Right forelimb (tissue), 1 donor: ENCODE results near the gene NTRK2.

Experiments used
- DNase-seq: peaks from one replicate; pipeline ENCODE4 v3.0.0-alpha.2; 2018

The NTRK2 gene

DNA sequence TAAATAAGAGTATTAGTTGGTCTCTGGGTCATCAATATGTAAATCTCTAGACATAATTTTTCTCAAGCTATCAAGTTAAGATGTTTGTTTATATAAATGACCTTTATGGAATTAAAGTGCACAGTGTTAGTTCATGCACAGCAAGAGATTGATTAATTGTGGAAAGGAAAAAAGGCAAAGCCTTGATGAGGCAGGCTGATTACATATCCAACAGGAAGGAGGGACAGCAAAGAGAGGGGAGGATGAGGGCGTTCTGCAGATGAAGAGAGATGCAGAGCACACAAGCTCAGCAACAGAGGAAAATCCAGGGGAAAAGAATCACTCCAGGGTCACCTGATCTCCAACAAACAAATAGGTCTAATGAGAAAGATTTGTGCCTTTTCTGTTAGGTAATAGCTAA is 16.5 kb downstream of the NTRK2 start:
- DNase-seq, result no peak

DNA sequence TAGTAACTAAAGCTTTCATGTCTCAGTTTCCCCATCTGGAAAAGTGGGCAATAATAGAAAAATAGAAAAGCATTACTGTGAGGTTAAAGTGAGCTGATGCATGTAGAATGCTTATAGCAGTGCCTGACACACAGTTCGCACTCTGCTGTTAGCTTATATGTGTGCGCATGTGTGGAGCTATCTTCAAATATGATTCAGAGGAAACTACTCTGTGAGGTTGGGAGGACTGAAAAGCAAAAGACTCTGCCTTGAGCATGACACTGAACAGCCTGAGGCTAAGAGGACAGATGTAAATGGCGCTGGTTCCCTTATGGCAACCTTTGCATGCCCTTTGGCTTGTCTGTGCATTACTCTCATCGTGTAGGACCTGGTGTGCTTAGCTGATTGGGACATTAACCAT is 19.4 kb downstream of the NTRK2 start:
- no peak for DNase-seq

DNA sequence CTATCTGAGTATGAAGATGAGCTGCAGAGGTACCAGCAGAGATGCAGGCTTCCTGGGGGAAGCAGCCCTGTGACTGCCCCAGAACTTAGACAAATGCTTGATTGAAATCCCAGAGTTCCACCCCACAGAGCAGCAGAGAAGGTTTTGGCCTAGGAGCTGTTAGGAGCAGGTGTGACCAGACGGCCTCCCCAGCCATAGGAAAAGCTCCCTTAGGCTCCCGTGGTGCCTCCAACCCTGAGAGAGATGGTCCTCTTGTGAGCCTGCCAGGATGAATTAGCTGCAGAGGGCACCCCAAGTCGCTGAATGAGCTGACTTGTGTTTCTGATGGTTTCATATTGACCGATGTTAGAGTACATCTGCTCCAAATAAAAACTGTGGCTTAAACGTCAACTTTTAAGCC is 22.1 kb downstream of the NTRK2 start:
- no peak for DNase-seq

DNA sequence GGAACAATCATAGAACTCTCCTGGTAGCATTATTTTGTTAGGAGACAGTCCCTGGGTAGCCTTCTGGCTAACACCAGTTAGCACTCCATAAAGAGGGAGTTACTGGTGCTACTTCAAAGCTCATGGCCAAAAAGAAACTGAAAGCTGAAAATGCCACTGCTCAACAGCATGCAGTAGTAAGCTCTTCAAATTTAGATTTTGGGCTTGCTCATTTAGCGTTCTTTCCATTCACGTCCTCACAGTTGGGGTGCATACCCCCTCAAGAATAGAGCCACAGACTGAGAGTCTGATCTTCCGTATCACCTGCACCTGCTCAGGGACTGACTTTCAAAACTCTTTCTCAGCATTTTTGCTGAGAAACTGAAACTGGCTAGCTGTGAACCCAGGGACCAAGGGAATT is 24.7 kb downstream of the NTRK2 start:
- no peak for DNase-seq

DNA sequence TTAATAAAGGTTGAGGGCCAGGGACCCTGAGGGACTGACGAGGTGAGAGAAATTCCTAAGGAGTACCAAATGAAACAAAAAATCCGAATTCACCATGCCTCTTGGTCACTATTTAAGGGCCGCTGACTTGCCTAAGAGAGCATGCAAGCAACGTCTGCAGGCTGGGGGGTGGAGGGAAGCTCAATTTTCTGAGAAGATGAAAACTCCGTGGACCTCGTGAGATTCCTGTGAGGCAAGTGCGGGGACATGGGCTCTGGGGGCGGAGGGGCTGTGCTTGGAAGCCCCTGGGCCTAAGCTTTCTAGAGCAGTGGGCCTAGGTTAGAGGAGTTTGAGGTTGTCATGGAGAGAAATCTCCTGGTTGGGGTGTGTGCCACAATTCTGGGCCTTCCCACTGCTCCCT is 27.5 kb downstream of the NTRK2 start:
- DNase-seq, result no peak

DNA sequence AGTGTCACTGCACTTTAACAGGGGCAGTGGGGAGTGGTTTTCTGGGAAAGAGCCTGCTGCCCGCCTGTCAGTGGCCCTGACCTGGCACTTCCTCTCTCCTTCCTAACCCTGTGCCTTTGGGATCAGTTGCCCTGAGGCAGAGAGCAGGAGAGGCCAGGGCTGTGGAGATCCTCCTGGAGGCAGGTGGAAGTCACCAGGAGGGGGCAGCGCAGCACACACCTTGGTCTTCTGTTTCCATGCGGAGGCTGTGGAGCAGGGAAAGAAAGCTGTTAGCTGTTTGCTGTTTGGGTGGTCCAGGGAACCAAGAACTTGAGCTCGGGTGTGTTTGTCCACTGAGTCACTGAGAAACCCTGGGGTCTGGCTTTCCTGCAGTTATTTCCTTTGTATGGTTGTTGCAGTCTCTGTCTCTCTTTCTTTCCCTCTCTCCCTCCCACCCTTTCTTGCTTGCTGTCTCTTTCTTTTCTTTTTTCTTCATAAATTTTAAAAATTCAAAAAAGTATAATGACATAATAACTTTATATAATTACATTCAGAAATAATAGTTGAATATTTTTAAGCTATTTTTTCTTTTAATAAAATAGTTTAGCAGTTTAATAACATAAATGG is 28.1 kb downstream of the NTRK2 start:
- DNase-seq, result peak; percentile 65

DNA sequence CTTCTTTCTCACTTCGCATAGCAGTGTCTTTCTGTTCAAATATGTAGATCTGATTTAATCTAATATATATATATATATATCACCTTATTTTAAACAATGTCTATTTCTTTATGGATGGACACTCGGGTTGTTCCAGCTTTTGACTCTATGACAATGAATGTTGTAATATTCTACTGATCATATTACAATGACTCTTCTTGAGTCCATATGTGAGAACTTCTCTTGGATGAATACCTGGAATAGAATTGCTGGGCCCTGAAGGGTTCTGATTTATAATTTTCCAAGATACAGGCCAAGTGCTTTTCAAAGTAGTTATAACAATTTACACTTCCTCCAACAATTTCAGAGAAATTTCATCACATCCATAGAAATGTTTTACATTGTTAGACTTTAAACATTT is 28.8 kb downstream of the NTRK2 start:
- no peak for DNase-seq

DNA sequence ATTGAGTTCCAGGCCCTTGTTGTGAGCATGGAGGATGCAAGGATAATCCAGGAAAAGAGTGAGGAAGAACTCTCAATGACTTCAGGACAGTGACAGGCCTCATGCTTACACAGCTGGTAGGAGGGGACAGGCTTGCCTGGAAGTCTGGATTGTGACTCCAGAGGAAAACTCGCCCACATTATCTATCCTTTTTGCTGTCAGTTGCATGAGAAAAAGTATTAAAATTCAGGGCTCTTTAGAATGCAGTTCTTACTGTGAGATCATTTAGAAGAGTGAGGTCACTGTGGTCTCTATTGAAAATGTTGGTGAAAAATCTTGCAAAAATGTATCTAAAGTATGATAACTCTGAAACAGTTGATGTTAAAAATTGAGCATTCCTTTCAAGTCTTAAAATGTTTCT is 30.5 kb downstream of the NTRK2 start:
- no peak for DNase-seq

DNA sequence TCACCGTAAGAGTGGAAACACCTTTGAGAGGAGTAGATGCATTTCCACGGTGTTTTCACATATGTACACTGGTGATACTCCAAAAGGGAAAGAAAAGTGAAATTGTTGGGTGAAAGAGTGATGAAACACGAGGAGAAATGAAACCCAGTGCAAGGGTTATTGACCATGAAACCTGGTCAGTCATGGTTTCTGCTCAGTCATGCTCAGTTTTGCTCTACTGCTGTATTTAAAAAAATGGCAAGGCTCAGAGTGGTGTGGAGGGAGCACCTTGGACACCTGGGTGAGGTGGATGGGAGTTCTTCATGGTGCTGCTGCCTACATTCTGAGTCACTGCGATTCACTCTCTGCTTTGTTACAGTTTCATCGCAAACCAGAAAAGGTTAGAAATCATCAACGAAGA is 32.3 kb downstream of the NTRK2 start:
- DNase-seq, result no peak

DNA sequence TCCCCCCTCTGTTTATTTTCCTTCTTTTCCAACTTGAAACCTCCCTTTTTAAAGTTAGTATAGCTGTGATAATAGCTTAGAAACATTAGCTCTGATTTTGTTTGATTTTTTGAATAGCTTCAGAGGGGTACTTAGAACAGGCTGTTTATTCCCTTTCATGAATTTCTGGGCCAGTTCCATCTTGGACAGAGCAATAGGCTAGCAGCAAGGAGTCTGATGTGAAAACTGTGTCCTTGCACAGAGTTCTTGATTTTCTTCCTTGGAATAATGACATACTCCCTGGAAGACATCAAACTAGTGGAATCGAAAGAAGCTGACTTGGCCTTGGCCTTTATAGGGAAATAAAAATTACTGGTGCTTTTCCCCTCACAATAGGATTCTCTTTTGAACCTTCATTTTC is 32.9 kb downstream of the NTRK2 start:
- DNase-seq, result no peak

DNA sequence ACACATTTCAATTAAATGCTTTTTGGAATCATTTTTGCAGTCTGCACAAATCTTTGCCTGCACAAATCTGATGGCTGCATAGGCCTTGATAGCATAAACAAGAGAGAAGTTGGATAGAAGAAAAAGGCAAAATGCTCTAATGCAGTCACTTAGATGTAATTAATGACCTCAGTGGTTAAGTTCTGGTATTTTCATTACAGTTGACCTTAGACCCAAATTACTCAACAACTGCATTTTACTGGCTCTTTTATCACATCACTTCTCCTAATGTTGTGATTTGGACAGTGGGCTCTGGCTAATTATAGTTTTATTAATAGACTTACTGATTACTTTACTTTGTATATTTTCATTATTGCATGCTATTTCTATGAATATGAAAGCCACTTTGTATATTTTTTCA is 34.3 kb downstream of the NTRK2 start:
- no peak for DNase-seq

DNA sequence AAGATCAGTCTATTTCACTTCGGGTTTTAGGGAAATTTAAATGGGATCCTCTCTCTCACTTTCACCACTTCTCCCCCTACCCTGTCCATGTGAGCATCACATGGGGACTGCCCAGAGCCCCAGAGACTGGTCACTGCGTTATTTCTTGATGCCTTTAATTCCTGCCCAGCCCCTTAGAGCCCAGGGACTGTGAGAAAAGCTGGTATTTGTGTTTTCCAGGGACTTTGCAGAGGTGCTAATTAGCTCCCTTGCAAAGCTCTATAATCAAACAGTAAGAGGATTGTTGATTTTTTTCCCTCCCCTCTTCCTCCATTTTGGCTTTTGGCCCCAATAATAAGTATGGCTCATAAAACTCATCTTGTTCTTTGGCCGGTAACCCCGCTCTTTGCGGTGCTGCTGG is 35.6 kb downstream of the NTRK2 start:
- no peak for DNase-seq

DNA sequence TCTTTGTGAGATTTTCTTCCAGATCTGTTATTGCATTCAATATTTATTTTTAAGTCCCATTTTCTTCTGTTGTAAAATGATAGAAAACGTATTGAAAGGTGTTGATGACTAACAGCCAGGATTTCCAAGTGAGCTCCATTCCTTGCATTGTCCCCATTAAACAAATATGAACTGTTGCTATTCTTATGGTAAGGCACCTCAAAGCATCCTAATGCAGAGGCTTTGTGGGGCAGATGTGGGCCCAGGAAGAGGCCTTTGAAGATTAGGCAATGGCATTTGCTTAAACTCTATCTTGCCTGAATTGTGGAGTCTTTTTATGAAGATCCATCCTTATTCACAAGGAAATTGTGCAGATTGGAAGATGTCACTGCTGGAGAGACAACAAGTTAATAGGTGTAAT is 38.9 kb downstream of the NTRK2 start:
- no peak for DNase-seq

DNA sequence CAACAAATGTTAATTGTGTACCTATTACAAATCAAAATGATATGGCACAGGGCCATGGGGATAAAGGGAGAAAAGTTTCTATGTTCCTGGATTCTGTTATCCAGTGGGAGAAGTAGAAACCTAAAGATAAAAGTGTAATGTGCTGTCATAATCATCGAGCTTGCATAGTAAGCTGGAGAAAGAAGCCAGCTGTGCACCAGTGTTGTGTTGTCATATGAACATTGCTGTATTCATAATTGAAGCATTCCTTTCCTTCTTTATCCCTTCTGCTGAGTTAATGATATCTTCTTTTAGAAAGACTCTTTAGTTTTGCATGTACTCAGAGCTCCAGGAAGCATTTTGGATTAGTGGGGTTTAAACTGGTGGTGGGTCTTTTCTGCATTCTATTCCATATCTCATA is 39.5 kb downstream of the NTRK2 start:
- no peak for DNase-seq

DNA sequence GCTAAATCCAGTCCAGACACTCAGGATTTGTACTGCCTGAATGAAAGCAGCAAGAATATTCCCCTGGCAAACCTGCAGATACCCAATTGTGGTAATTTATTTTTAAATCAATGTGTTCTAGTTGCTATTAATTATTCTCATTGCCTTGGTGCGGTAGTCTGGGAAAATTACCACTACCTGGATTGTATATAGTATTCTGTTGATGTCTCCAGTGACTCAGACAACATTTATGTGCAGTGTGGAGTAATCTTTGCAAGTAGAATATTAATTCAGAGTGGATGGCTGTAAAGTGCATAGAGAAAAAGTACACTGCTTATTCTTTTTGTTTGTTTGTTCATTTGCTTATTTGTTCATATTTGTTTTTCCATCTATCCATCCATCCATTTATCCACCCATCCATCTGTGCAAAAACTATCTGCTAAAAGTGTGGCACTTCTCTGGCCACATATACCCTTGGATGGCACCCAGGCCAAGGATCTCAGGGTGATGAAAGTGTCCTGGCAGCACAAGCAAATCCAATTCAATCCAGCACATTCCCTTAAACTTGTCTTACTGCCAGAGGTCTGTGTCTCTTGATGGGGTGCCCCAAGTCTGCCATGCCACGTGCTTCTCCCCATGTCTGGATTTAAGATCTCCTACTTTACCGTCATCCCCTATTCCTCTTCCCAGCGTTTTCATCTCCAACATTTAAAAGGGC is 41.3 kb downstream of the NTRK2 start:
- no peak for DNase-seq

DNA sequence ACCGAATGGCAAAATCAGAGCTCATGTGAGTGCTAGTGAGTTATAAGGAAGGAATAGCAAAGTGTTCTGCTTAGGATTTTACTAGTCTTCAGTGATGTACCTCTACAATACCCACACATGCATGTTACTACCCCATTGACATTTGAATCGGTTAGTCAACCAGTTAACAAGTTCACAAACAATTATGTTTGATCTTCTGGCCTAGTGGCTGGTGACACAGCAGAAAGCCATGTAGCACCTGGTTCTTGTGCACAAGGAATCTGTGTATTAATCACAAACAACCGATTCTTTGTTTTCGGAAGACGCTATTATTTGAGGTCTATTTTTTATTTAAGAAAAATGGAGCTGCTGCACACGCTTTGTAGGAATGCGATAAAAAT is 41.9 kb downstream of the NTRK2 start:
- no peak for DNase-seq

DNA sequence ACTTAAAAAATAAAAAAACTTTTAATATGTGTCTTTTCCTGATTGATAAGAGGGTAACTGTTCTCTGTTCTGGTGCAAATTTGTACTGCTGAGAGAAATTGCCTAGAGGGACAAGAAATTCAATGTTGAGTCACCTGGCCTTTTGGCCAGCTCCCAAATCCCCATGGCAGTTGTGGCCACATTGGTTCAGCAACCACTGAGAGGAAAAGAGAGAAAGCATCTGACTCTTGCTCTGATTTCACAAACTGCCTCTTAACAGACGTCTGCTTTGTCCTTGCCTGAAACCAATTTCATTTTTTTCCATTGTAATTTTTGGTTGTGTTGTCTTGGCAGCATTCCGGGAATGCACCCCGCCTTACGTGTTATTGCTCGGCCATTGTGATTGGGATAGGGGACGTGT is 42.4 kb downstream of the NTRK2 start:
- DNase-seq, result no peak

DNA sequence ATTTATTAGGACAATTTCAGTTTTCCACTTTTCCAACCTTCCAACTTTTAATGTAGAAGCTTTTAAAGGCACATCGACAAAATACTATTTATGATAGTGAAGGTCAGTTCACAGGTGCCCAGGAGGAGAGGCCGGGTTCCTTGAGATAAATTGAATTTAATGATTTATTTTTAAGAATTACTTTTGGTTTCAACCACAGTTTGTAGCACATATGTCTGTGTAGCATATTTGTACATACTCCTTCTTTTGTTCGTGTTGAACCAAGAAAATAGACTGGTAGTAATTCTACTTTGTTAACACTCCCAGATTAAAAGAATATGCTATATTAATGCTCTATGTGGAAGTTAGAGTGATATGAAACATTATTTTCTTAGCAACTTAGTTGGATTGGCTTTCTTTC is 46.7 kb downstream of the NTRK2 start:
- DNase-seq, result no peak

DNA sequence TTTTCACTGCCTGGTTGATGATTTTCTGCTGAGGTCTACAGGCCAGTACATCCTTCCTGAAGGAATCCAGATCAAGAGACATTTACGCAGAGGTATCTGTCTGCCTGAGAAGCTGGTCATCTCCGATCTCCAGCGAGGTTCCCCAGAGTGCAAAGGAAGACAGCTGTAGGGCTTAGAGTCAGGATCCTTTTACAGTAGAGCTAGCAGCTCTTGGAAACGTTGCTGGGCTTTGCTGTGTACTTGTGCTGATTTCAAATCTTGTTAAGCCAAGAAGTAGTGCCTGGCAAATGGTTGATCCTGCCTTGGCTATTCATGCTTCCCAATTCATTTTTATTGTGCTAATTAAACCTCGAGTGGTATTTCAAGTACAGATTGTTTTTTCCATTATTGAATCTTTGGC is 48.9 kb downstream of the NTRK2 start:
- no peak for DNase-seq

DNA sequence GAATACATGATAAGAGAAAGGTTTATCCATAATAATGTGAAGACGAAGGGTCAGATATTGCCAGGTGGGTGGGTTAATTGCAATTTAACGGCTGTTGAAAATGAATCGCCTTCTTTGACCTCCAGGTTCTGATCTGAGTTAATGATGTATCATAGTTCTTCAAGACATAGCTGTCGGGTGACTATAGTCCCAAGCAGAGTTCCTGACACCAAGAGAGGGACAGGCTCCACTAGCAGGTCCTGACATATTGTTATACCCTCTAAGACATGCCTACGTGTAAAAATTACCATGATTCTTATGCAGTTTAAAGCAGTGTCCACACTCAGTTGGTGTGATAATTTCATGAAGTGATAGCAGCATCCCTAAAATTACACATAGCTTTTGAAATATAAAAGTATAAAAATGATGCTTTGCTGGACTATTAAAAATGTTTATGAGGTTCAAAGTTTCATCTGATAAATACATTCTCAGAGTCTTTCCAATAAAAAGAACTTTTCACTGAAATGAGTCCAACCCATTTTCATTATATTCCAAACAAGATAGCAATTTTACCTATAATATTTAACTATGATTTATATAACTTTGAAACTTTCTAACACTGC is 53.0 kb downstream of the NTRK2 start:
- no peak for DNase-seq

DNA sequence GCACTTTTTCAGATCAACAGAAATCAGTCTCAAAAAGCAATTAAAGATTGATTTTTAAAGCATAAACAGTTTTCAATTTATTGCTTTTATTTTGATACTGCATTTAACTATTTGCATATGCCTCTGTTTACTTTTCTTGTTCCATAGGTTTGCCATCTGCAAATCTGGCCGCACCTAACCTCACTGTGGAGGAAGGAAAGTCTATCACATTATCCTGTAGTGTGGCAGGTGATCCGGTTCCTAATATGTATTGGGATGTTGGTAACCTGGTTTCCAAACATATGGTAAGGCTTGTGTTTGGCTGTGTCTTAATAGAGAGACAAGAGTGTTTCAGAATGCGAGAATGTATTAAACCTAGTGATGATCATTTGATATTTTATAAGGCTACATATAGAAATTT is 53.9 kb downstream of the NTRK2 start:
- DNase-seq, result no peak

DNA sequence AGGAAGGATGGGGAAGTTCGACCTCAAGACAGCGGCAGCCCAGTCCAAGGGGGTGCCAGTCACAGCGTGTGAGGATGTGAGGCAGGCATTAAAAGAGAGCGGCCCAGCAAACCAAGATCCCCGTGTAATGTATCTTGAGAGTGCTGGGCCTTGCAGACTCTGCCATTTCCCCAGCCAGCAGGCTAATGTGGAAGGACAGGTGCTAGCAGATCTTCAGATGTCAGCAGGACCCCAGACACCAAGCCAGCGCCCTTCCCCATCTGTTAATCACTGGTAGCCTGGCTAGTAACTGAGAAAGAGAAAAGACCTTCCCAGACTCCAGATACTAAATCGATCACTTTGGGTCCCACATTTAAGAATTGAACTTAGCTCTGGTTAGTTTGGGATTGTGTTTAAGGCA is 62.2 kb downstream of the NTRK2 start:
- no peak for DNase-seq

DNA sequence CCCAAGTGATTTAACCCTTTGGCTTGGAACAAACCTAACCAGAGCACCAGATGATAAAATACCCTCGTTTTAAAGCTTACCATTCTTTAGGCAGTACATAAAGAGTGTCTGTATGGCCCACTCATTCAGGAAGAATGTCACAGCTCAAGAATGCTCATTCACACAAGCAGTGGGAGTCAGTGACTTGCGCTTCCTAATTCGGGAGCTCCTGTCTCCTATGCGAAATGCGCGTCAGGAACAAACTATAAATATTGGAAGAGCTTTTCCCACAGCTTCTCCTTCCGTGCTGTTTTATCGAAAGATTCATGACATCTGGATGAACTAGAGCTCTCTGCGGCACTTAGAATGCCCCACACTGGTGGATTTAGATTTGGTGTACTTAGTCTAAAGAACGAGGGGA is 66.6 kb downstream of the NTRK2 start:
- no peak for DNase-seq

DNA sequence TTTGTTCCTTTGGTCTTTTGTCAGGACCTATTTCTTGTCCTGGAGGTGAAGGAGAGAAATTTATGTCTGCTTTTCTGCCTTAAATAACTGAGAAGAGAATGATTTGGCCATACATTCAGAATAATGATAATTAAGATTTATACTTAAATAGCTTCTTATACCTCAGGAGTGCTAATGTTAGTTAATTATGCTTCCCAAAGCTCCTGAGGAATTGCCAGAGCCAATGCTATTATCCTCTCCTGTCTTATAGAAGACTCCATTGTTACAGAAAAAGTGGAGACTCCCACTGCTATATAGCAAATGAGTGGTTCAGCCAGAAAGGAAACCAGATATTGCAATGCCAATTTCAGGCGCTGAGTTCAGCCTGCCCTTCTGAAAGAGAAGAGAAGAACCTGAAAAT is 67.0 kb downstream of the NTRK2 start:
- DNase-seq, result no peak

DNA sequence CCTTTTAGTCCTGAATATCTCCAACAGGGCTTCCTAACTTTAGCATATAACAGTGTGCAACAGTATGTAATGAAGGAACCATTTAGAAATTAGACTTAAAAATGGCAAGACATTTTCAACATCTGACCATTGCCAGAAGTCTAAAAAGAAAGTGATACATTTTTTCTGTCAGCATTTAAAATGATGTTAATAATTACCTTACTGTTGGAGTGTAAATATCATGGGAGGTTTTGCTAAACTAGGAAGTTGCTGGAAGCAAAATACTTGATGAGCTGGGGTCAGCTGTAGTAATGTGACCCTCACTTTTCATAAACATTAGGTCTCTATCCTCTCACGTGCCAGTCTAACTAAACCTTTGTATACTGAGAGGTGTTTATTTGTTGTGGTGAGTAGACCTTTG is 68.8 kb downstream of the NTRK2 start:
- no peak for DNase-seq
